T-helper 17 cell (primary cell): ENCODE data around the gene GAN. TPM values are rescaled to one million over a fixed set of nuclear protein-coding genes. Genes with fewer than 3 reads are reported as not detected.

Experiments
- total RNA-seq, 4 donors: library from RNA in 2 of 4; stranded (reverse) in 2 of 4; gene quantifications; one replicate each; pipeline ENCODE4 v1.2.3 and lab custom pipeline; 2022 to 2026

Gene GAN
- total RNA-seq, 2 donors from 2014 or later = 5.8 to 8.0 TPM

Other genes with a start within 250 kb of the GAN start
- under 1 TPM in 1 of 2 donors, not detected in 1; 0.37 TPM for gene C16orf46, start 237.7 kb upstream of the GAN start, total RNA-seq
- gene GCSH, start 218.6 kb upstream of the GAN start, total RNA-seq = 1 to 10 TPM; 1.7 to 2.2 TPM
- gene BCO1, start 76.3 kb upstream of the GAN start, total RNA-seq = not detected
- 10 to 100 TPM; 42.7 to 94.5 TPM for gene CMIP, start 129.8 kb downstream of the GAN start, total RNA-seq